GM19025 (cell line): ENCODE measurements around the gene CGNL1.

ENCODE experiments used
- ATAC-seq: cut with Tn5 transposase; IDR thresholded peaks from one replicate; pipeline ENCODE4 v1.9.1; 2021; ENCODE audit warnings: mild to moderate bottlenecking, low read depth, moderate library complexity; ENCODE audit not compliant: unreplicated experiment

The CGNL1 gene

GRCh38 chr15:57375827-57376695 lies at the start of gene CGNL1:
Gene CGNL1, plus strand, starts transcription at chr15:57376505. Its CDS starts 61,495 bp downstream, at chr15:57438000.
- no peak for ATAC-seq

- no peak for ATAC-seq
These were observed 48.3 kb upstream of the CGNL1 start for GRCh38 chr15:57327985-57328471.

- no peak for ATAC-seq
These were observed 47.8 kb upstream of the CGNL1 start for GRCh38 chr15:57328479-57328878.

GRCh38 chr15:57328897-57329296 lies 47.4 kb upstream of the CGNL1 start:
- ATAC-seq: no peak

GRCh38 chr15:57329582-57330367 lies 46.5 kb upstream of the CGNL1 start:
- no peak for ATAC-seq

GRCh38 chr15:57330619-57331340 lies 45.5 kb upstream of the CGNL1 start:
- no peak for ATAC-seq

- ATAC-seq: no peak
These were observed 44.0 kb upstream of the CGNL1 start for GRCh38 chr15:57332326-57332725.

- no peak for ATAC-seq
These were observed 42.8 kb upstream of the CGNL1 start for GRCh38 chr15:57333487-57333886.

GRCh38 chr15:57334257-57334656 lies 42.0 kb upstream of the CGNL1 start:
- ATAC-seq: no peak

- ATAC-seq: no peak
These were observed 41.0 kb upstream of the CGNL1 start for GRCh38 chr15:57335293-57335715.

GRCh38 chr15:57335719-57336118 lies 40.6 kb upstream of the CGNL1 start:
- no peak for ATAC-seq

GRCh38 chr15:57337868-57338411 lies 38.4 kb upstream of the CGNL1 start:
- no peak for ATAC-seq

GRCh38 chr15:57339321-57339720 lies 37.0 kb upstream of the CGNL1 start:
- no peak for ATAC-seq

- ATAC-seq: no peak
These were observed 35.5 kb upstream of the CGNL1 start for GRCh38 chr15:57340682-57341259.

GRCh38 chr15:57343048-57343447 lies 33.3 kb upstream of the CGNL1 start:
- no peak for ATAC-seq

GRCh38 chr15:57343498-57343897 lies 32.8 kb upstream of the CGNL1 start:
- no peak for ATAC-seq

- ATAC-seq: no peak
These were observed 32.0 kb upstream of the CGNL1 start for GRCh38 chr15:57344282-57344681.

- no peak for ATAC-seq
These were observed 30.7 kb upstream of the CGNL1 start for GRCh38 chr15:57345584-57345983.

- ATAC-seq: no peak
These were observed 28.2 kb upstream of the CGNL1 start for GRCh38 chr15:57348081-57348480.
